A549 (cell line): ENCODE results near the gene SFRP5.

ENCODE experiments used
- BHLHE40 ChIP-seq: IDR thresholded peaks from 2 replicates; pipeline ENCODE4 v1.6.1; 2012; ENCODE audit warnings: low read depth, low read length, inconsistent platforms
- CHD2 ChIP-seq: fragments of 150-350 bp; IDR thresholded peaks from 2 replicates; pipeline ENCODE4 v1.6.1; 2014; ENCODE audit warnings: low read length; ENCODE audit not compliant: partially characterized antibody
- E2F6 ChIP-seq: IDR thresholded peaks from 2 replicates; pipeline ENCODE4 v1.6.1; 2012; ENCODE audit warnings: low read depth, borderline replicate concordance
- HDAC2 ChIP-seq: fragments of 200-600 bp; sonication (generic); IDR thresholded peaks from 2 replicates; pipeline ENCODE4 v1.6.1; 2016
- MAX ChIP-seq: IDR thresholded peaks from 2 replicates; pipeline ENCODE4 v1.6.1; 2012
- NFE2L2 ChIP-seq: fragments of 150-350 bp; conservative IDR thresholded peaks from 2 replicates; pipeline ENCODE4 v1.6.1; 2014; ENCODE audit warnings: low read length
- NPAS2 ChIP-seq: fragments of 250-450 bp; sonication (Bioruptor Pico); IDR thresholded peaks from 2 replicates; pipeline ENCODE4 v1.8.0; 2022; ENCODE audit warnings: mild to moderate bottlenecking, moderate library complexity, borderline replicate concordance
- POLR2A ChIP-seq: IDR thresholded peaks from 2 replicates; pipeline ENCODE4 v1.6.1; 2012; ENCODE audit warnings: mild to moderate bottlenecking, low read length
- RAD21 ChIP-seq, 2 experiments: fragments of >200 bp in 1 of 2; sonication (Bioruptor Twin) in 1 of 2; formaldehyde crosslinking in 1 of 2; IDR thresholded peaks in 1 of 2; conservative IDR thresholded peaks in 1 of 2; 2 replicates in 1 of 2; 3 replicates in 1 of 2; pipeline ENCODE4 v1.6.1; 2012 to 2018; ENCODE audit warnings: inconsistent platforms in 1 of 2
- REST ChIP-seq: fragments of 200-600 bp; sonication (generic); IDR thresholded peaks from 2 replicates; pipeline ENCODE4 v1.6.1; 2016; ENCODE audit warnings: antibody characterized with exemption, mild to moderate bottlenecking, moderate library complexity
- SMC3 ChIP-seq: fragments of >200 bp; sonication (Bioruptor Twin); formaldehyde crosslinking; IDR thresholded peaks from 3 replicates; pipeline ENCODE4 v1.6.1; 2018; ENCODE audit warnings: inconsistent platforms
- ZFP36 ChIP-seq: fragments of 450-650 bp; IDR thresholded peaks from 2 replicates; pipeline ENCODE4 v1.6.1; 2014; ENCODE audit warnings: borderline replicate concordance; ENCODE audit not compliant: partially characterized antibody
- TF ChIP-seq, protein P1 (sequence below): fragments of >200 bp; sonication (Bioruptor Twin); formaldehyde crosslinking; IDR thresholded peaks from 3 replicates; pipeline ENCODE4 v1.5.1; 2016

DNA sequence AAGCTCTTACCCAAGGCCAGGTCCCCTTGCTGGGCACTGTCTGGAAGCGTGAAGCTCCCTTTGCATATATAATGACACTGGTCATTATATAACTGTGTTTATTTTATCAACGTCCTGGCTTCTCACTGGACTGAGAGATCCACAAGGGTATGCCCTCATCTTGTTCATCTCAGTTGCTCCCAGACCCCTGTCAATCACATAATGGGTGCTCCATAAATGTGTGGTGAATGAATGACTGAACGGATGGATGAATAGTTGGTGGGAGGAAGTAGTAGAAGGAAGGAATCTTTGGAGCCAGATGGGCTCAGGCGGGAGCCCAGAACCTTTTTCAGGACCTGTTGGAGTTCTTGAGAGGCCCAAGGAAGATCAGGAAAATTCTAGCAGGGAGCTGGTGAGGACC, 7.7 kb upstream of the SFRP5 start:
- TF ChIP-seq, protein P1, sequence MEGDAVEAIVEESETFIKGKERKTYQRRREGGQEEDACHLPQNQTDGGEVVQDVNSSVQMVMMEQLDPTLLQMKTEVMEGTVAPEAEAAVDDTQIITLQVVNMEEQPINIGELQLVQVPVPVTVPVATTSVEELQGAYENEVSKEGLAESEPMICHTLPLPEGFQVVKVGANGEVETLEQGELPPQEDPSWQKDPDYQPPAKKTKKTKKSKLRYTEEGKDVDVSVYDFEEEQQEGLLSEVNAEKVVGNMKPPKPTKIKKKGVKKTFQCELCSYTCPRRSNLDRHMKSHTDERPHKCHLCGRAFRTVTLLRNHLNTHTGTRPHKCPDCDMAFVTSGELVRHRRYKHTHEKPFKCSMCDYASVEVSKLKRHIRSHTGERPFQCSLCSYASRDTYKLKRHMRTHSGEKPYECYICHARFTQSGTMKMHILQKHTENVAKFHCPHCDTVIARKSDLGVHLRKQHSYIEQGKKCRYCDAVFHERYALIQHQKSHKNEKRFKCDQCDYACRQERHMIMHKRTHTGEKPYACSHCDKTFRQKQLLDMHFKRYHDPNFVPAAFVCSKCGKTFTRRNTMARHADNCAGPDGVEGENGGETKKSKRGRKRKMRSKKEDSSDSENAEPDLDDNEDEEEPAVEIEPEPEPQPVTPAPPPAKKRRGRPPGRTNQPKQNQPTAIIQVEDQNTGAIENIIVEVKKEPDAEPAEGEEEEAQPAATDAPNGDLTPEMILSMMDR, result no peak
- TF ChIP-seq POLR2A, result no peak
- no peak for TF ChIP-seq E2F6
- TF ChIP-seq MAX, result no peak
- no peak for TF ChIP-seq NFE2L2
- no peak for TF ChIP-seq BHLHE40
- TF ChIP-seq ZFP36, result no peak
- no peak for TF ChIP-seq SMC3
- no peak for TF ChIP-seq REST
- no peak for TF ChIP-seq RAD21 (conservative IDR thresholded peaks at IDR 0.05 in 1 of 2, IDR thresholded peaks at IDR 0.05 in 1 of 2)
- TF ChIP-seq HDAC2, result no peak
- TF ChIP-seq NPAS2 (CRISPR knock-in tag), result no peak
- no peak for TF ChIP-seq CHD2
